Esophagus squamous epithelium (tissue), 5 donors: ENCODE measurements around the gene TBATA. TPM values are rescaled to one million over a fixed set of nuclear protein-coding genes. Genes with fewer than 3 reads are reported as not detected.

Experiments used
- DNase-seq: peaks from one replicate; lab custom pipeline; 2025; lab: John Stamatoyannopoulos, UW
- H3K27ac ChIP-seq, 4 donors: fragments of 200-600 bp; sonication (generic); one replicate each; pipeline ENCODE4 v1.5.1; 2016 to 2019; ENCODE audit warnings: mild to moderate bottlenecking in 1 of 4
- H3K27me3 ChIP-seq, 4 donors: fragments of 200-600 bp; sonication (generic); 1 replicate in 3 of 4; 2 replicates in 1 of 4; pipeline versions ENCODE4 v1.5.1 to v1.6.0; 2017 to 2021; ENCODE audit warnings: antibody characterized with exemption in 1 of 4
- H3K36me3 ChIP-seq, 3 donors: fragments of 200-600 bp; sonication (generic); one replicate each; pipeline ENCODE4 v1.5.1; 2016 to 2019
- H3K4me1 ChIP-seq, 3 donors: fragments of 200-600 bp; sonication (generic); one replicate each; pipeline ENCODE4 v1.5.1; 2017 to 2019
- H3K4me3 ChIP-seq, 4 donors: fragments of 200-600 bp; sonication (generic); 1 replicate in 3 of 4; 2 replicates in 1 of 4; pipeline ENCODE4 v1.5.1; 2016 to 2019; ENCODE audit warnings: mild to moderate bottlenecking in 2 of 4, moderate library complexity in 1 of 4
- H3K9me3 ChIP-seq, 3 donors: fragments of 200-600 bp; sonication (generic); one replicate each; pipeline ENCODE4 v1.5.1; 2016 to 2019
- POLR2A ChIP-seq, 4 donors: fragments of 450-650 bp; IDR thresholded peaks; one replicate each; pipeline ENCODE4 v1.6.1; 2017; ENCODE audit warnings: antibody characterized with exemption in 4 of 4, mild to moderate bottlenecking in 4 of 4, moderate library complexity in 3 of 4
- WGBS, 2 donors: methylation state at CpG; one replicate each; pipeline ENCODE4 v1.1.5; 2018; 5-methylcytosine and 5-hydroxymethylcytosine counted together
- intact Hi-C: fragments of 100-400 bp; cut with DNase I; formaldehyde crosslinking; loops from one replicate; pipeline ENCODE4 v1.15.0; 2022
- total RNA-seq, 4 donors: library from RNA; depleted of rRNA; stranded (reverse); fragments of >200 nt; gene quantifications; one replicate each; pipeline ENCODE4 v1.1.0, GENCODE V29; 2016
- TF ChIP-seq, protein P1 (sequence below), 6 experiments: fragments of 450-650 bp in 4 of 6; fragments of 200-600 bp in 2 of 6; sonication (generic) in 2 of 6; IDR thresholded peaks; one replicate each; pipeline ENCODE4 v1.5.1; 2016 to 2019; ENCODE audit warnings: antibody characterized with exemption in 6 of 6, mild to moderate bottlenecking in 4 of 6, moderate library complexity in 4 of 6
- donor health status: DM: yes; HTN: yes; CAD: no.

The TBATA gene
- total RNA-seq, 4 donors from 2014 or later = not detected

DNA sequence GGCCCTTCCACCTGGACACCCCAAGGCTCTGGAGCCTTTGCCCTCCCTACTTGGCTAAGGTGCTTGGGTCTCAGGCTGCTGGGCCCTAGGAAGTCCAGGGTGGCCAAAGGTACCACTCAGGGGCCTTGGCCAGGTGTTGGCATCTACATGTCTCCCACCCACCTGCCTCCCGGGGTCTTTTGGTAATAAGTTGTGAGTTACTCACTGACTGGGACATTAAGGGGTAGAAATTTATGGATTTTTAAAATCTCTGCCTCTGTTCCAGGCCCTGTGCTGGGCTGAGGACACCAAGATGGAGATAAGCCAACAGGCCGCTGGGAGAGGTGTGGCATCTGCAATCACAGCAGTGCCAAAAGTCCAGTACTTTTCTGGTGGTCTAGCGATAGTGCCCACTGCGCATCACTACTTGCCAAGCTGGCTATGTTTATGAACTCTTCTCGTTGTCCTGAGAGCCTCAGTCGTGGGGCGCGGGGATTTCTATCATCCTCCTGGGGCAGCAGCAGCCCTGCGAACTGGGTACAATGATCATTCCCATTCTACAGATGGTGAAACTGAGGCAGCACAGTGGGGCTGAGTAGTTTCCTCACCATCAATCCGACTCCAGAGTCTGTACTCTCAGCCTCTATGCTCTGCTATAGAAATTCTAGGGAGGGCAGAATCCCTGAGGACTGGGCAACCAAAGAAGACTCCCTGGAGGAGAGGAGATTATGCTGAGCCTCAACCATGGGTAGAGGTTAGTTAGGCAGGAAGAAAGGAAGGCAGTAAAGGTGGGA is 36.2 kb downstream of the TBATA start:
- H3K9me3 ChIP-seq = no peaks in the 10 kb centered on the region
- H3K4me3 ChIP-seq = no peak overlapping the region
- H3K27ac ChIP-seq = no peak overlapping the region
- 71 to 95% methylated on average over 4 to 7 of the region's 10 CpGs for WGBS, 2 donors
- TF ChIP-seq, protein P1, sequence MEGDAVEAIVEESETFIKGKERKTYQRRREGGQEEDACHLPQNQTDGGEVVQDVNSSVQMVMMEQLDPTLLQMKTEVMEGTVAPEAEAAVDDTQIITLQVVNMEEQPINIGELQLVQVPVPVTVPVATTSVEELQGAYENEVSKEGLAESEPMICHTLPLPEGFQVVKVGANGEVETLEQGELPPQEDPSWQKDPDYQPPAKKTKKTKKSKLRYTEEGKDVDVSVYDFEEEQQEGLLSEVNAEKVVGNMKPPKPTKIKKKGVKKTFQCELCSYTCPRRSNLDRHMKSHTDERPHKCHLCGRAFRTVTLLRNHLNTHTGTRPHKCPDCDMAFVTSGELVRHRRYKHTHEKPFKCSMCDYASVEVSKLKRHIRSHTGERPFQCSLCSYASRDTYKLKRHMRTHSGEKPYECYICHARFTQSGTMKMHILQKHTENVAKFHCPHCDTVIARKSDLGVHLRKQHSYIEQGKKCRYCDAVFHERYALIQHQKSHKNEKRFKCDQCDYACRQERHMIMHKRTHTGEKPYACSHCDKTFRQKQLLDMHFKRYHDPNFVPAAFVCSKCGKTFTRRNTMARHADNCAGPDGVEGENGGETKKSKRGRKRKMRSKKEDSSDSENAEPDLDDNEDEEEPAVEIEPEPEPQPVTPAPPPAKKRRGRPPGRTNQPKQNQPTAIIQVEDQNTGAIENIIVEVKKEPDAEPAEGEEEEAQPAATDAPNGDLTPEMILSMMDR (IDR thresholded peaks at IDR 0.05) = no peak
- no peak for TF ChIP-seq POLR2A (IDR thresholded peaks at IDR 0.05)
- H3K27me3 ChIP-seq = no peaks in the 10 kb centered on the region
- H3K36me3 ChIP-seq = no peaks in the 10 kb centered on the region
- intact Hi-C loops = no loop called here
- no peak for DNase-seq
- no peaks in the 10 kb centered on the region for H3K4me1 ChIP-seq

DNA sequence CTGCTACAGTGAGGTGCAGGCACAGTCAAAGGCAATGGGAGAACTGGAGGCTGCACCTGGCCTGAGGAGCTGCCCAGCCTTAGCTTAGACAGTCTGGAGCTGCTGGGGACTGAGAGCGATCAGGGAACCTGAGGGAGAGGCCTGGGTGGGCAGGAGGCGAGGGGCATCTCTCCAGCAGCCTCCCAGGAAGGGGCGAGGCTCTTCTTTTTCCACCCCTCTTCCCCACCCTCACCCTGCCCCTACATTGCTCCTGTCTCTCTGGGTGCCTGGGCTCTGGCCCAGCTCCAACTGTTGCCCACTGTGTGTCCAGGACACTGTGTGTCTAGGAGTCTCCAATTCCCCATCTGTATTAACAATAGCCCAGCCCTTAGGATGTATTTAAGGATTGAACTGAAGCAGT is 36.9 kb downstream of the TBATA start:
- no peaks in the 10 kb centered on the region for H3K27me3 ChIP-seq
- H3K4me3 ChIP-seq = no peak overlapping the region
- 71 to 90% methylated on average over 3 of the region's 3 CpGs for WGBS, 2 donors
- intact Hi-C loops = no loop called here
- no peak overlapping the region for H3K27ac ChIP-seq
- peaks cover 0 to 4% (median 0%) of the 10 kb centered on the region in 3 donors for H3K4me1 ChIP-seq
- DNase-seq = no peak
- TF ChIP-seq, protein P1 (IDR thresholded peaks at IDR 0.05) = no peak
- no peak for TF ChIP-seq POLR2A (IDR thresholded peaks at IDR 0.05)
- H3K9me3 ChIP-seq = no peaks in the 10 kb centered on the region
- H3K36me3 ChIP-seq = no peaks in the 10 kb centered on the region

DNA sequence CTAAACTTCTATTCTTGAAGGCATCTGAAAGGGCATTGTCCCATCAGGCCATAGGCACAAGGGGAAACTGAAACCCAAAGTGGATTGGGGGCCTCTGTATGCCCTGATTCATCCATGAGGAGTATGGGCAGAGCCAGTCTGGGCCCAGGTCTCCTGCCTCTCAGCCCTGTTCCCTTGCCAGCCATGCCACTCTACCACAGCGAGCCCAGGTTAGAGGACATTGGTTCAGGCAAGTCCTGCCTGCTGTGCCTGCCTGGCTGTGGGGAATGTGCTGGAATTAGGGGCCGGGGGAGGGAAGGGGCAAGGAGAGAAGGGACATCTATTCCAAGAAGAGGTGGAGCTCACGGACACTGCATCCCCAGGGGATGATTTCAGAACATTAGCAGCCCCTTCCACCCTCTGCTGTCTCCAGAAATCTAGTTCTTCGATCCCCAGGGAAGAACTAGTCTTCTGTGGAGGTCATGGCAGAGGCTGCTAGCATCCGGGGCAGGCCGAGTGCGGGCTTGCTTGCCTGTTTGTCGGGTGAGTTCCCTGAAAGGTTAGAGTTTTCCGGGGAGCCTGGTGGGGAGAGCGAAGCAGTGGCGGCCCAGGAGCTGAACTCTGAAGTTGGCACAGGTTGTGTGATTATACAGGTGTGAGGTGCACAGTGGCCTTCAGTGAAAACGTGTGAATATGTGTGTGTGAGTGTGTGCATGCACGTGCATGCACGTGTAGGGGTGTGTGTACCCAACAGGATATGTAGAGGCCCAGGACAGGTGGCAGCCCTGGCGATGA is 37.8 kb downstream of the TBATA start:
- no peaks in the 10 kb centered on the region for H3K27me3 ChIP-seq
- intact Hi-C loops = no loop called here
- WGBS, 2 donors = 68 to 84% methylated on average over 10 to 12 of the region's 15 CpGs
- H3K4me1 ChIP-seq = peaks cover 0 to 13% (median 5%) of the 10 kb centered on the region in 3 donors
- no peak for DNase-seq
- no peak overlapping the region for H3K27ac ChIP-seq
- no peak overlapping the region for H3K4me3 ChIP-seq
- H3K36me3 ChIP-seq = no peaks in the 10 kb centered on the region
- no peaks in the 10 kb centered on the region for H3K9me3 ChIP-seq
- TF ChIP-seq, protein P1 (IDR thresholded peaks at IDR 0.05) = no peak
- no peak for TF ChIP-seq POLR2A (IDR thresholded peaks at IDR 0.05)

DNA sequence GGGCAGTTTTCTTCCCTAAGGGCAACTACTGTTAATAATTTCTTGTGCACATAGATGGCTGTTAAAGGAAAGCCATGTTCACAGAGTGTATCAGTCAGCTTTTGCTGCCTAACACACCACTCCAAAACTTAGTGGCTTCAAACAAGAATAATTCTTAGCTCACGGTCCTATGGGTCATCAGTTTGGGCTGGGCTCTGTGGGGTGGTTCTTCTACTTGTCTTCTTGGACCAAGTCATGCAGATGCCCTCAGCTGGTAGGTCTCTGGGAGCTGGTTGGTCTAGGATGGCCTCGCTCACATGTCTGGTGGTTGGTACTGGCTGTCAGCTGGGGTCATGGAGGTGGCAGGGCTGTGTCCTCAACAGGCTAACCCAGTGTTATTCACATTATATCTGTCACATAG is 39.6 kb downstream of the TBATA start:
- H3K4me3 ChIP-seq = no peak overlapping the region
- no peaks in the 10 kb centered on the region for H3K27me3 ChIP-seq
- intact Hi-C loops = no loop called here
- no peaks in the 10 kb centered on the region for H3K9me3 ChIP-seq
- H3K4me1 ChIP-seq = peaks cover 0 to 21% (median 8%) of the 10 kb centered on the region in 3 donors
- TF ChIP-seq, protein P1 (IDR thresholded peaks at IDR 0.05) = no peak
- TF ChIP-seq POLR2A (IDR thresholded peaks at IDR 0.05) = no peak
- H3K36me3 ChIP-seq = no peaks in the 10 kb centered on the region
- no peak for DNase-seq
- no peak overlapping the region for H3K27ac ChIP-seq
- WGBS, 2 donors = 82 to 93% methylated on average over 2 of the region's 2 CpGs

DNA sequence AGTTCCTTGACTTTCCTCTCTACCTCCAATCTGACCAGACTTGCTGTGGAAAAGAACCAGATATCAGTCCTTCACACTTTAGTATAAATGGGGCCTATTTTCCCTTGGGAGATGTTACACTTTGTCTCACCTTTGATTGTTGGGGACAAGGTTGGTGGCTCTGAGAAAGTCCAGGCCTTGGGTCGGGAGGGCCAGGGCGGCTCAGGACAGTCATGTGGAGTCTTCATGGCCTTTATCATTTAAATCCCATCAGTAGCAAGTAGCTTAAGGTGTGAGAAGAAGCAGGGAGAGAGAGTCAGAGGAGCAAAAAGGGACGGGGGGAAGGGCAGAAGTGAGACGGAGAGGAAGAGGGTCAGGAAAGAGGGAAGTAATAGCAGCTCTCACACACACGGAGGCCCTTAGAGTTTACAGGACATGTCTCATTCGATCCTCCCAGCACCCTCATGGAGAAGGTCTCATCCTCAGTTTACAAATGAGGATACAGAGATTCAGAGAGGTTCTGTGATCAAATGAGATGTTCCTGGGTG is 40.5 kb downstream of the TBATA start:
- 40 to 49% methylated on average over 4 of the region's 6 CpGs for WGBS, 2 donors
- intact Hi-C loops = no loop called here
- DNase-seq = no peak
- TF ChIP-seq, protein P1 (IDR thresholded peaks at IDR 0.05) = no peak
- no peak for TF ChIP-seq POLR2A (IDR thresholded peaks at IDR 0.05)
- H3K9me3 ChIP-seq = no peaks in the 10 kb centered on the region
- peaks cover 0 to 21% (median 8%) of the 10 kb centered on the region in 3 donors for H3K4me1 ChIP-seq
- H3K27me3 ChIP-seq = no peaks in the 10 kb centered on the region
- H3K4me3 ChIP-seq = no peak overlapping the region
- no peaks in the 10 kb centered on the region for H3K36me3 ChIP-seq
- no peak overlapping the region for H3K27ac ChIP-seq
